Upper lobe of right lung (tissue), 1 donor: ENCODE data around the gene ELFN2. TPM values are rescaled to one million over a fixed set of nuclear protein-coding genes. Genes with fewer than 3 reads are reported as not detected.

Experiments
- ATAC-seq: fragments of 200-7000 bp; cut with Tn5 transposase; one replicate; pipeline ENCODE4 v1.9.1; 2020; ENCODE audit warnings: mild to moderate bottlenecking, moderate library complexity
- DNase-seq: peaks from one replicate; pipeline ENCODE4 v3.0.0-alpha.2; 2020
- H3K27ac ChIP-seq: fragments of 200-600 bp; one replicate; pipeline ENCODE4 v1.8.0; 2022
- H3K27me3 ChIP-seq: fragments of 200-600 bp; one replicate; pipeline ENCODE4 v1.8.0; 2022; ENCODE audit warnings: mild to moderate bottlenecking
- H3K36me3 ChIP-seq: fragments of 200-600 bp; one replicate; pipeline ENCODE4 v1.8.0; 2022
- H3K4me1 ChIP-seq: fragments of 200-600 bp; one replicate; pipeline ENCODE4 v1.8.0; 2022
- H3K4me3 ChIP-seq: fragments of 200-600 bp; one replicate; pipeline ENCODE4 v1.8.0; 2022; ENCODE audit warnings: mild to moderate bottlenecking
- H3K9me3 ChIP-seq: fragments of 200-600 bp; one replicate; pipeline ENCODE4 v1.8.0; 2022
- intact Hi-C: fragments of 100-400 bp; cut with DNase I; formaldehyde crosslinking; loops from one replicate; pipeline ENCODE4 v1.11.0; 2022
- total RNA-seq: library from RNA; stranded (reverse); fragmentation: NEBNext Ultra II Directional; extraction: Animal tissue kit (Norgen Biotek cat#: 25700); gene quantifications from one replicate; pipeline ENCODE4 v1.2.1, GENCODE V29; 2021
- TF ChIP-seq, protein P1 (sequence below): fragments of 200-600 bp; IDR thresholded peaks from one replicate; pipeline ENCODE4 v1.8.0; 2022; ENCODE audit warnings: antibody characterized with exemption
- donor health status: DM: no; HTN: yes; CAD: no; lungs with severe emphysema.

Gene ELFN2
- total RNA-seq, 1 donor from 2014 or later: 0.72 TPM

- H3K9me3 ChIP-seq: no peaks in the 10 kb centered on the region
- H3K27me3 ChIP-seq: peaks cover 65% of the 10 kb centered on the region
- H3K4me3 ChIP-seq: no peak overlapping the region
- no peaks in the 10 kb centered on the region for H3K4me1 ChIP-seq
- H3K27ac ChIP-seq: no peak overlapping the region
- TF ChIP-seq, protein P1, sequence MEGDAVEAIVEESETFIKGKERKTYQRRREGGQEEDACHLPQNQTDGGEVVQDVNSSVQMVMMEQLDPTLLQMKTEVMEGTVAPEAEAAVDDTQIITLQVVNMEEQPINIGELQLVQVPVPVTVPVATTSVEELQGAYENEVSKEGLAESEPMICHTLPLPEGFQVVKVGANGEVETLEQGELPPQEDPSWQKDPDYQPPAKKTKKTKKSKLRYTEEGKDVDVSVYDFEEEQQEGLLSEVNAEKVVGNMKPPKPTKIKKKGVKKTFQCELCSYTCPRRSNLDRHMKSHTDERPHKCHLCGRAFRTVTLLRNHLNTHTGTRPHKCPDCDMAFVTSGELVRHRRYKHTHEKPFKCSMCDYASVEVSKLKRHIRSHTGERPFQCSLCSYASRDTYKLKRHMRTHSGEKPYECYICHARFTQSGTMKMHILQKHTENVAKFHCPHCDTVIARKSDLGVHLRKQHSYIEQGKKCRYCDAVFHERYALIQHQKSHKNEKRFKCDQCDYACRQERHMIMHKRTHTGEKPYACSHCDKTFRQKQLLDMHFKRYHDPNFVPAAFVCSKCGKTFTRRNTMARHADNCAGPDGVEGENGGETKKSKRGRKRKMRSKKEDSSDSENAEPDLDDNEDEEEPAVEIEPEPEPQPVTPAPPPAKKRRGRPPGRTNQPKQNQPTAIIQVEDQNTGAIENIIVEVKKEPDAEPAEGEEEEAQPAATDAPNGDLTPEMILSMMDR: no peak
- H3K36me3 ChIP-seq: no peaks in the 10 kb centered on the region
- DNase-seq: no peak
- intact Hi-C loops: no loop called here
- no peak for ATAC-seq
Measured at GRCh38 chr22:37328017-37328416, 99.3 kb downstream of the ELFN2 start.

DNA sequence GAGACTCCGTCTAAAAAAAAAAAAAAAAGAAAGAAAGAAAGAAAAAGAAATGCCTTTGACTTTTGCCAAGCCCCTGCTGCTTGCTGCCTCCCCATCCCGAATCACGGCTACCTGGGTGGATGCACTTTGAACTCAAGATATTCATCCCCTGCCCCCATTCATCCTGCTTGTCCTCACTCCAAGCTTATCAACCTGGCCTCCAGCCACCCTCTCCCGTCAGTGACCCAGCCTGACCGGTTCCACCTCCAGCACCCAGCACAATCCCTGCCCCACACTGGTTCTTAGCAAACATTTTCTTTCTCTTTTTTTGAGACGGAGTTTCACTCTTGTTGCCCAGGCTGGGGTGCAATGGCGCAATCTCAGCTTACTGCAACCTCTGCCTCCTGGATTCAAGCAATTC, 100.6 kb downstream of the ELFN2 start:
- DNase-seq (peak; percentile 86), ATAC-seq (peak; percentile 84)
- Histone ChIP-seq H3K36me3 (no peaks in the 10 kb centered on the region), H3K27ac (no peak overlapping the region), H3K4me1 (no peaks in the 10 kb centered on the region), H3K27me3 (peaks cover 55% of the 10 kb centered on the region), H3K9me3 (no peaks in the 10 kb centered on the region), H3K4me3 (no peak overlapping the region)
- intact Hi-C loops: no loop called here
- TF ChIP-seq, protein P1: no peak

GRCh38 chr22:37325039-37325395, 102.3 kb downstream of the ELFN2 start:
- H3K4me1 ChIP-seq: no peaks in the 10 kb centered on the region
- peak; percentile 60 for DNase-seq
- no peak for ATAC-seq
- no peak overlapping the region for H3K4me3 ChIP-seq
- H3K27ac ChIP-seq: no peak overlapping the region
- TF ChIP-seq, protein P1: no peak
- no peaks in the 10 kb centered on the region for H3K9me3 ChIP-seq
- intact Hi-C loops: no loop called here
- peaks cover 52% of the 10 kb centered on the region for H3K27me3 ChIP-seq
- H3K36me3 ChIP-seq: no peaks in the 10 kb centered on the region

- no peaks in the 10 kb centered on the region for H3K36me3 ChIP-seq
- H3K27ac ChIP-seq: no peak overlapping the region
- no peaks in the 10 kb centered on the region for H3K9me3 ChIP-seq
- intact Hi-C loops: no loop called here
- peaks cover 52% of the 10 kb centered on the region for H3K27me3 ChIP-seq
- no peaks in the 10 kb centered on the region for H3K4me1 ChIP-seq
- H3K4me3 ChIP-seq: no peak overlapping the region
- TF ChIP-seq, protein P1: no peak
- DNase-seq: peak; percentile 58
- no peak for ATAC-seq
Measured at GRCh38 chr22:37324340-37325038, 102.8 kb downstream of the ELFN2 start.

GRCh38 chr22:37320726-37321677, 106.3 kb downstream of the ELFN2 start:
- intact Hi-C loops: no loop called here
- H3K4me3 ChIP-seq: no peak overlapping the region
- no peak for ATAC-seq
- H3K27ac ChIP-seq: no peak overlapping the region
- no peaks in the 10 kb centered on the region for H3K9me3 ChIP-seq
- peaks cover 33% of the 10 kb centered on the region for H3K27me3 ChIP-seq
- DNase-seq: no peak
- TF ChIP-seq, protein P1: no peak
- peaks cover 3% of the 10 kb centered on the region for H3K4me1 ChIP-seq
- no peaks in the 10 kb centered on the region for H3K36me3 ChIP-seq
